Hypothalamus (tissue), 51 donors: ENCODE measurements around the gene COMTD1.
"Not testable (repeated sequence)": the region's sequence is repeated elsewhere in the genome, so short reads cannot be mapped to it uniquely, and the experiment has no call there.

ENCODE experiments used
- DNase-seq, 51 donors: peaks; one replicate each; lab custom pipeline; 2025; lab: John Stamatoyannopoulos, UW

COMTD1 gene

GRCh38 chr10:75197906-75198305 is 37.9 kb downstream of the COMTD1 start:
- DNase-seq: peak in 28 of 51 donors; percentile 4 to 67 (median 23)

GRCh38 chr10:75197066-75197465 is 38.7 kb downstream of the COMTD1 start:
- DNase-seq: no peak

- DNase-seq: peak in 1 of 51 donors; percentile 1
These were observed 40.6 kb downstream of the COMTD1 start for GRCh38 chr10:75195035-75195763.

- DNase-seq: not testable (repeated sequence)
These were observed 41.1 kb downstream of the COMTD1 start for GRCh38 chr10:75194625-75195024.

GRCh38 chr10:75191821-75192568 is 43.8 kb downstream of the COMTD1 start:
- peak in 1 of 51 donors; percentile 30 for DNase-seq

- DNase-seq: no peak
These were observed 46.3 kb downstream of the COMTD1 start for GRCh38 chr10:75189266-75190096.

GRCh38 chr10:75188522-75188921 is 47.2 kb downstream of the COMTD1 start:
- DNase-seq: not testable (repeated sequence)

GRCh38 chr10:75187961-75188426 is 47.8 kb downstream of the COMTD1 start:
- DNase-seq: peak in 17 of 51 donors; percentile 3 to 39 (median 16)

- DNase-seq: no peak
These were observed 49.4 kb downstream of the COMTD1 start for GRCh38 chr10:75186310-75186709.
